SU-DHL-6 (cell line): ENCODE results near the gene MTMR3.

Source experiments
- EZH2phosphoT487 ChIP-seq: fragments of 200-600 bp; sonication (generic), shearing (Covaris generic); conservative IDR thresholded peaks from 2 replicates; pipeline ENCODE4 v1.6.1; 2018; ENCODE audit warnings: mild to moderate bottlenecking, antibody characterized with exemption, low read length, moderate library complexity, mixed read lengths
- TF ChIP-seq, protein P1 (sequence below): fragments of 200-600 bp; sonication (generic); IDR thresholded peaks from one replicate; pipeline ENCODE4 v1.5.1; 2017; ENCODE audit warnings: antibody characterized with exemption, mild to moderate bottlenecking, low read length, moderate library complexity; ENCODE audit not compliant: insufficient read depth, poor library complexity, severe bottlenecking

GRCh38 chr22:30041881-30042280 is 158.9 kb downstream of the MTMR3 start:
- TF ChIP-seq, protein P1, sequence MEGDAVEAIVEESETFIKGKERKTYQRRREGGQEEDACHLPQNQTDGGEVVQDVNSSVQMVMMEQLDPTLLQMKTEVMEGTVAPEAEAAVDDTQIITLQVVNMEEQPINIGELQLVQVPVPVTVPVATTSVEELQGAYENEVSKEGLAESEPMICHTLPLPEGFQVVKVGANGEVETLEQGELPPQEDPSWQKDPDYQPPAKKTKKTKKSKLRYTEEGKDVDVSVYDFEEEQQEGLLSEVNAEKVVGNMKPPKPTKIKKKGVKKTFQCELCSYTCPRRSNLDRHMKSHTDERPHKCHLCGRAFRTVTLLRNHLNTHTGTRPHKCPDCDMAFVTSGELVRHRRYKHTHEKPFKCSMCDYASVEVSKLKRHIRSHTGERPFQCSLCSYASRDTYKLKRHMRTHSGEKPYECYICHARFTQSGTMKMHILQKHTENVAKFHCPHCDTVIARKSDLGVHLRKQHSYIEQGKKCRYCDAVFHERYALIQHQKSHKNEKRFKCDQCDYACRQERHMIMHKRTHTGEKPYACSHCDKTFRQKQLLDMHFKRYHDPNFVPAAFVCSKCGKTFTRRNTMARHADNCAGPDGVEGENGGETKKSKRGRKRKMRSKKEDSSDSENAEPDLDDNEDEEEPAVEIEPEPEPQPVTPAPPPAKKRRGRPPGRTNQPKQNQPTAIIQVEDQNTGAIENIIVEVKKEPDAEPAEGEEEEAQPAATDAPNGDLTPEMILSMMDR: no peak
- no peak for TF ChIP-seq EZH2phosphoT487
